Measurements from ENCODE around the gene CENPV.
"Not testable (repeated sequence)": the region's sequence is repeated elsewhere in the genome, so short reads cannot be mapped to it uniquely, and the experiment has no call there.

Gene CENPV

DNA sequence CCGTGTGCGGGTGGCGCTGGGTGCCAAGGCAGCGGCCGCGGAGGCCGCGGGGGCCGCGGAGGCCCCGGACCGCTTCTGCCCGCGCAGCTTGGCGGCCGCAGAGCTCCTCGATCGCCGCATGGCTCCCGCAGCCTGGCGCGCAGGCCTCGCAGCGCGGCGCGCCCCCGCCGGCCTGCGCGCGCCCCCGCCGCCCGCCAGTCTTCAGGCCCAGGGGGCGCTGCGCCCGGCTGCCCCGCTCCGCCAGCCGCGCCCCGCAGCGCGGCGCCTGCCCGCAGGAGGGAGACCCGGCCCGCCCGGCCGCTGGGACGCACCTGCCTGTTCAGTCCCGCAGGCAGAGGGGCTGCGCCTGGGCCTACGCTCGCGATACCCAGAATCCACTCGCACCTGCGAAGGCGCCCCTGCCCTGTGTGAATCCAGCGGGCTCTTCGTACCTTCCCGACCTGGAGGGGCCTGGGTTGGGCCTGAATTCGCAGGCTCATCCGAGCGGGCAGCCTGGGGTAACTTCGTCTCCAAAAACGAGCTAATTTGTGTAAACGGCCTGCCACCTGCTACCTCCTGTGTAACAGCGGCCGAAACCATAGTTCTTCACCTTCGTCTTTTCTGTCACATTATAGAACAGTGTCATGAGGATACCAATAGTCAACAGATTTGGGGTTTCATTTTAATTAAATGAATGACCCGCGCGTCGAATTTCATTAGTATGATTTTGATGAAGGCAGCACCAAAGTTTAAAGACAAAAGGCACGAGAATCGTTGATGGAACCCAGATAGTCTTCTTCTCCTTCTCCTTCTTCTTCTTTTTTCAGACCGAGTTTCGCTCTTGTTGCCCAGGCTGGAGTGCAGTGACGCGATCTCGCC, at the start of gene CENPV:
CENPV (minus strand) TSS at position 153 of the 858 bp plus-strand sequence; CDS start at position 120, 33 bp downstream.
- peak; percentile 59 for DNase-seq

DNA sequence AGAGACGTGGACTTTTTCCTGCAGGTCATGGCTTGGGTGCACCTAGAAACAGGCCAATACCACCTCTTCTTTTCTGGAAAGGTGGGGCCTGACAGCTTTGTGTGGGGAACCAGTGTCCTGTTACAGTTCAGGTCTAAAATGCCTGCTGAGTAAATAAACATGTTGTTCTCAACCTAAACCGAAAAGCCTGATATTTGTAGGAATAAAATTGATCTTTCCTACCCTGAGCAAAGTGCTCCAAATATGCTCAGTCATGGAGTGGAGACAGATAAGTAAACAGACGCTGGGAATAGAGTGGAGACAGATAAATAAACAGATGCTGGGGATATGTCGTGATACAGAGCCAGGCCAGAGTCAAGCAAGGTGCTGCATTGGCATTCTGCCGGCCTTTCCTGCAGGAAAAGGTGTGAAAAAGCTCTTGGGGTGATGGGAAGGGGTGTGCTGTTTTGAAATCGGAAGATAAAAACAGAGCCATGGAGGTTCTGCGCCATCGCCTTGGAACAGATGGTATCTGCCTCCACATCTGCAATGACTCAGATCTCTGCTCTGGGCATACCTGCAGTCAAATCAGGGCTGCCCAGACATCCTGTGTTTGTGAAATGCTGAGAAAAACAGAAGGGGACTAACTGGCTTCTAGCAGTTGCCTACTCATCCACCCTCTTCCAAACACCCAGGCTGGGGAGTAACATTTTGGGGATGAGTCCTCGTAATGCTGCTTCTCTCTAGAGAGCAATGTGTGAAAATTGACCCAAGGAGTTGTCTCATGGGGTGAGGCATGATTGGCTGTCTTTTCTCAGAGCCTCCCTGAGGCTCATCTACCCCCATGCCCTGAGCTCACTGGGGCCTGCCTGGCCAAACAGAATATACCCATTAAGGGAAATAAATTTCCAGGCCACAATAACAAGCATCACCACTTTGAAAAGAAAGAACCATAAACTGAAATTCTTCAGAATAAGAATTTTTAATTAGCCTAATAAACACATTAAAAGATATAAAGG, 45.3 kb upstream of the CENPV start:
- DNase-seq, result no peak

DNA sequence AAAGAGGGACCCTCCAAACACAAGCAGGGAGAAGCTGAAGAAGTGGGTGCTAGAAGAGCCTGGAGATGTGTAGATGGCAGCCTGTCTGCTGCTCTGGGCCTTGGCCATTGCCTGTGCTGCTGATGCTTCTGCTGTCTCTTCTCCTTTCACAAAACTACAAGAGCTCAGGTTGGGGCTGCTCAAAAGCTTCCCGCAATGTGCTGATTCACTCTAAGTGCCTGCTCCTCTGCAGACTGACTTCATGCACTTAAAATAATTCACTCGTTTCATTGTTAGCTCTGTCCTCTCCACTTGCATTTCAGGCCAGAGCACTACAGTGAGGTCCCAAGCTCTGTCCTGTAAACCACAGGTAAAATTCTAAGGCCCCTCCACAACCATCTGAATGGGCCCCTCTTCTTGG, 43.4 kb upstream of the CENPV start:
- not testable (repeated sequence) for DNase-seq

DNA sequence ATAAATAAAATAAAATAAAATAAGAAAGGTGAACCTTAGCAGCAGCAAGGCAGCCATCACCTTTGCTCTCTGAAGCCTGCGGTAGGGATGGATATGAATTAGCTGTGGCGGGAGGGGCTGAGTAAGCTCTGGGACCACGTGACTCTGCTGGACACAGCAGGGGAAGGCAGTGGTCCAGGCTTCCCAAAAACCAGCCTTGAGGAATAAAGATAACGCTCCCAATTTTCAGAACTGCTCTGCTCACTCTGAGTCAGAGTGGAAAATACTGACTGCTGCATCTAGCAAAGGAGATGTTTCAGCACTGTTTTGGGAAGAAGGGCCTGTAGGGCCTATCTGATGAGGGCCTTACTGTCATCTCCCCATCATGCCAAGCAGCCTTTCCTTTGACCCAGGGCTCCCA, 42.6 kb upstream of the CENPV start:
- not testable (repeated sequence) for DNase-seq

DNA sequence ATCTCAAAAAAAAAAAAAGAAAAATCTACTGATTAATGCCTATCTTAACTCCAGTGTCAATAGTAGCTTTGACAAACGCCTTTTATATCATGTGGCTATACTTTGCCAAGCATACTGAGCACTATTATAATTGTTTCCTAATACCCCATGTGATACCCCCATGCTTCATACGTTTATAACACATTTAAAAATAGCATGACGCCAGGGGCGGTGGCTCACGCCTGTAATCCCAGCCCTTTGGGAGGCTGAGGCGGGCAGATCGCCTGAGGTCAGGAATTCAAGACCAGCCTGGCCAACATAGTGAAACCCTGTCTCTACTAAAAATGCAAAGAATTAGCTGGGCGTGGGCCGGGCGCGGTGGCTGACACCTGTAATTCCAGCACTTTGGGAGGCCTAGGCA, 39.2 kb upstream of the CENPV start:
- DNase-seq, result not testable (repeated sequence)

DNA sequence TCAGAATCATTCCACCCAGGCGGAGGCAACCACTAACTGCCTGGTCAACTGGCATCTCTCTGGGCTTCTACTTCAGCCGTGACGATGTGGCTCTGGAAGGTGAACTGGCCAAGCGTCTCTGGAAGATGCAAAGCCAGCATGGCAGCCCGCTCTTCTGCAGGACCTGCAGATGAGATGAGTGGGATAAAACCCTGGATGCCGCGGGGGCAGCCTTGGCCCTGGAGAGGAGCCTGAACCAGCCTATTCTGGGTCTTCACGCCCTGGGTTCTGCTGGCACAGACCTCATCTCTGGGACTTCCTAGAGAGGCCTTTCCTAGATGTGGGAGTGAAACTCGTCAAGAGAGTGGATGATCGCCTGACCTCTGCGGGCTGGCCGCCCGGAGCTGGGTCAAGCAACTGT, 38.2 kb upstream of the CENPV start:
- DNase-seq, result no peak

DNA sequence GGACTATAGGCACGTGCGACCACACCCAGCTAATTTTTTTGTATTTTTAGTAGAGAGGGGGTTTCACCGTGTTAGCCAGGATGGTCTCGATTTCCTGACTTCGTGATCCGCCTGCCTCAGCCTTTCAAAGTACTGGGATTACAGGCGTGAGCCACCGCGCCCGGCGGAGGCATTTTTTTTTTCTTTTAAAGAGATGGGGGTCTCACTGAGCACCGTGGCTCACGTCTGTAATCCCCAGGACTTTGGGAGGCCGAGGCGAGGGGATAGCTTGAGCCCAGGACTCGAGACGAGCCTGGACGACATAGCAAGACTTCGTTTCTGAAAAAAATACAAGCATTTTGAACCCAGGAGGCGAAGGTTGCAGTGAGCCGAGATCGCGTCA, 32.8 kb upstream of the CENPV start:
- not testable (repeated sequence) for DNase-seq

DNA sequence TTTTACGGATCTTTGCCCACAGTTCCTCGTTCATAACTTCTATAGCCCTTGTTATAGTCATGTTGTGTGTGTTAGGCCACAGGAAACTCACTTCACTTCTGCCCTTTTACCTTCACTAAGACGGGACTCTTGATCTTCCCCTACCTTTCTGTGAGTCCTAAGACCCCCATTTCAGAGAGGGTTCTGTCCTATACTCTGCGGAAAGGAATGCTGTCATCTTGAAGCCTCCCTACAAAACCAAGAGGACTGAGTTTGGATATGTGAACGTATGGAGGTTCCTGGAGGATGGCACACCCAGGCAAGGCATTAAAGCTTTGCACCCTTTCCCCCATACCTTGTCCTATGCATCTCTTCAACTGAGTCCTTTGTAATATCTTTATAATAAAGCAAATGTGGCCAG, 31.3 kb upstream of the CENPV start:
- DNase-seq, result no peak

DNA sequence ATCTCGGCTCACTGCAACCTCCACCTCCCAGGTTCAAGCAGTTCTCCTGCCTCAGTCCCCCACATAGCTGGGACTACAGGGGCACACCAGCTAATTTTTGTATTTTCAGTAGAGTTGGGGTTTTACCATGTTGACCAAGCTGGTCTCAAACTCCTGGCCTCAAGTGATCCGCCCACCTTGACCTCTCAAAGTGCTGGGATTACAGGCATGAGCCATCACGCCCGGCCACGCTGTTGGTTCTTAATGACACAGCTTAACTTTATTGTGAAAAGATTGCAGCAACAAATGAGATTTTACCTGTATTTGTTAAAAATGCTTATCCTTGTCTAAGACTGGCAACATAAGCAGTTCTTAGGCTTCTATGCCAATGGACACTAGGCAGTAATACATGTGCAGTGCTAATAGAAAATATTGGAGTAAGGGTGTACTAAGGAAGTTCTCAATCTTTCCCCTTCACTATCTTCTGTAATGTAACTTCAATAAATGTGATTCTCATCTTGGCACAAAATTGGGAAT, 30.6 kb upstream of the CENPV start:
- DNase-seq, result no peak

DNA sequence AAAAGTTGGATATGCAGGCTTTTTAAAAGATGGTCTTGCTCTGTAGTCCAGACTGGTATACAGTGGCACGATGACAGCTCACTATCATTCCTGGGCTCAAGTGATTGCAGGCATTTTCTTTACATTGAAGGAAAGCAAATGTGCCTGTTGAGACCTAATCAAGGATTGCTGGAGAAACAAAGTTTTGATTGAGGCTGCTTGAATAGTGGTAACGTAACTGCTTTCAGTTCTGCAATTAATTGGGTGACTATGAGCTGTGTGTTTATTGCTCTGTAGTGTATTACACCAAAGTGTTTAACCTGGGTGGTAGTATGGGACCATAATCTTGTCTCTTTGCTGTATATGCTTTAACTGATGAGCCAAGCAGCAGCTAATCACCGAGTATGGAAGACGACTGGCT, 29.9 kb upstream of the CENPV start:
- no peak for DNase-seq

DNA sequence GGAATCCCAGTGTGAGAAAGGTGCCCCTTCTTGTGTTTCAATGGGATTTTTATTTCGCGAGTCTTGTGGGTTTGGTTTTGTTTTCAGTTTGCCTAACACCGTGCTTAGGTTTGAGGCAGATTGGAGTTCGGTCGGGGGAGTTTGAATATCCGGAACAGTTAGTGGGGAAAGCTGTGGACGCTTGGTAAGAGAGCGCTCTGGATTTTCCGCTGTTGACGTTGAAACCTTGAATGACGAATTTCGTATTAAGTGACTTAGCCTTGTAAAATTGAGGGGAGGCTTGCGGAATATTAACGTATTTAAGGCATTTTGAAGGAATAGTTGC, 28.2 kb upstream of the CENPV start:
- no peak for DNase-seq

DNA sequence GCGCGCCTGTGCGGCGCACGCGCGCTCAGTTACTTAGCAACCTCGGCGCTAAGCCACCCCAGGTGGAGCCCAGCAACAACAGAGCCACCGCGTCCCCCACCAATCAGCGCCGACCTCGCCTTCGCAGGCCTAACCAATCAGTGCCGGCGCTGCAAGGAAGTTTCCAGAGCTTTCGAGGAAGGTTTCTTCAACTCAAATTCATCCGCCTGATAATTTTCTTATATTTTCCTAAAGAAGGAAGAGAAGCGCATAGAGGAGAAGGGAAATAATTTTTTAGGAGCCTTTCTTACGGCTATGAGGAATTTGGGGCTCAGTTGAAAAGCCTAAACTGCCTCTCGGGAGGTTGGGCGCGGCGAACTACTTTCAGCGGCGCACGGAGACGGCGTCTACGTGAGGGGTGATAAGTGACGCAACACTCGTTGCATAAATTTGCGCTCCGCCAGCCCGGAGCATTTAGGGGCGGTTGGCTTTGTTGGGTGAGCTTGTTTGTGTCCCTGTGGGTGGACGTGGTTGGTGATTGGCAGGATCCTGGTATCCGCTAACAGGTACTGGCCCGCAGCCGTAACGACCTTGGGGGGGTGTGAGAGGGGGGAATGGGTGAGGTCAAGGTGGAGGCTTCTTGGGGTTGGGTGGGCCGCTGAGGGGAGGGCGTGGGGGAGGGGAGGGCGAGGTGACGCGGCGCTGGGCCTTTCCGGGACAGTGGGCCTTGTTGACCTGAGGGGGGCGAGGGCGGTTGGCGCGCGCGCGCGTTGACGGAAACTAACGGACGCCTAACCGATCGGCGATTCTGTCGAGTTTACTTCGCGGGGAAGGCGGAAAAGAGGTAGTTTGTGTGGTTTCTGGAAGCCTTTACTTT, 27.6 kb upstream of the CENPV start, which contains the start of gene UBB:
UBB (plus strand) TSS at position 452 of the 856 bp plus-strand sequence. CDS start 817 bp downstream, outside the sequence.
- DNase-seq, result peak; percentile 97

DNA sequence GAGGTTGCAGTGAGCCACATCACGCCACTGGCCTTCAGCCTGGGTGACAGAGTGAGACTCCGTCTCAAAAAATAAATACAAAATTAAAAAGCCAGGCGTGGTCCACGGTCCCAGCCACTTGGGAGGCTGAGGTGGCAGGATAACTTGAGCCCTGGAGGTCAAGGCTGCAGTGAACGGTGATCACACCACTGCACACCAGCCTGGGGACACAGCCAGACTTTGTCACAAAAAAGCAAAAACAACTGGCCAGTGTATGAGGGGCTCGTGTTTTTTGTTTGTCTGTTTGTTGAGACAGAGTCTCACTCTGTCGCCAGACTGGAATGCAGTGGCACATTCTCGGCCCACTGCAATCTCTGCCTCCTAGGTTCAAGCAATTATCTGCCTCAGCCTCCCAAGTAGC, 26.4 kb upstream of the CENPV start:
- DNase-seq, result no peak

DNA sequence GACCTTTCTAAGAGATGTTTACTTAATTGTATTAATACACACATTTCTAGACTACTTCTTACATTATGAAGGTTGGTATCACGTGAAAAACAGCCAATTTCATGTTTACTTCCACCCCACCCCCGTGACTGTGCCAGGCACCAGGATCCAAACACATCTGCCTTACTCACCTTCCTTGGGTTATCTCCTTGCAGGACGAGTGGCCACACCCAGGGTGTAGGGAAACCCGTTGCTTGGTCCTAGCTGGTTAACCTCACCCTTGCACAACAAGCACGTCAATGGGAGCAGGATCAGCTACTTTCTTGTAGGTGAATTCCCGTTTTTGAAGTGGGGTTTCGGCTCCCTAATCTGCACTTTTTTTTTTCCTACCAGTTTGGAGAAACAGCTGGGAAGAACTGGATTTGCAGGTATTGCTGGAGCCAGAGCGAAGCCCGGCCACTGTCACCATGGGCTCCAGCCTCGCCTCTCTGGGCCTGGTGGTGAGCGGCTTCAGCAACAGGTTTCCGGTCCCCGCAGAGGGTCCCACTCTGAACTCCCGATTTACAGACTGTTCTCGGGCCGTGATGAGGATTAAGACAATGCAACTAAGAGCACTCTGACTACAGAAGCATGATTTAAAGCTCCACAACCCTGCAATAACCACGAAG, 25.5 kb upstream of the CENPV start:
- no peak for DNase-seq

DNA sequence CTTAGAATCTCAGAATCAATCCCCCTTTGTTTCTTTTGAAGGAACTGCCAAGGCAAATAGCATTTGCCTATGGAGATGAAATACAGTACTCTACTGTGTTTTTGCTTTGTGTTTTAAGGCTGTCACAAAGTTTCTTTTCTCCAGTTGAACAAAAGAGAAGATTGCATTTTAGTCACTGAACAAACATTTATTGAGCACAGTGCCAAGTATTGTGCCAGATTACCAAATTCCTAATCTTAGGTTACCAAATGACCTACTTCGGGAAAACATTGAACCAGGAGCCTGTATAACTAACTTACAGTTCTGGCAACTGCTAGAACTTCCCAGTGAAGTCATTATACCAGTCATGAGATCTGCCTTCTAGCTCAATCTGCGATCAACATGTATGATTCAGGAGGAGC, 24.7 kb upstream of the CENPV start:
- no peak for DNase-seq

DNA sequence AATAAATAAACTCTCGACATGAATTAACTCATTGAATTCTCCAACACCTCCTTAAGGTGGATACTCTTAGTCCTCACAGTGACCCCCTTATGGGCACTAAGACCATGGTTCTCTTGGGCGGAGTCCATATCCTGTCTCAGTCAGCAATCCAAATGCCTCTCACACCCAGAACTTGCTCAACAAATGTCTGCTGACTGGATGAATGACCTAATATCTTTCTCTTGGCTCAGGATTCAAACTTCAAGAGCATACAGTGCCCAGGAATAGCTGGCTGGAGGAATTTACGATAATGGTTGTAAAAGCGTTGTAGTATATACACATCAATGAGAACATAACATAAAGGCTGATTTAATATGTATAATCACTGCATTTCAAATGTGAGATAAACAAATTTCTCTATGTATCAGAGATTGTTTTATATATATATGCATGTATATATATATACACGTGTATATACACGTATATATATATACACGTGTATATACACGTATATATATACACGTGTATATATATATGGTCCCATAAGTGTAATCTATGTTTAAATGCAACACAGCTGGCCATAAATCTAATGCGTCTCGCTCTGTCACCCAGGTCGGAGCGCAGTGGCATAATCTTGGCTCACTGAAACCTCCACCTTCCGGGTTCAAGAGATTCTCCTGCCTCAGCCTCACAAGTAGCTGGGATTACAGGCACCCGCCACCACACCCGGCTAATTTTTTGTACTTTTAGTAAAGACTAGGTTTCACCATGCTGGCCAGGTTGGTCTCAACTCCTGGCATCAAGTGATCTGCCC, 21.1 kb upstream of the CENPV start:
- no peak for DNase-seq

DNA sequence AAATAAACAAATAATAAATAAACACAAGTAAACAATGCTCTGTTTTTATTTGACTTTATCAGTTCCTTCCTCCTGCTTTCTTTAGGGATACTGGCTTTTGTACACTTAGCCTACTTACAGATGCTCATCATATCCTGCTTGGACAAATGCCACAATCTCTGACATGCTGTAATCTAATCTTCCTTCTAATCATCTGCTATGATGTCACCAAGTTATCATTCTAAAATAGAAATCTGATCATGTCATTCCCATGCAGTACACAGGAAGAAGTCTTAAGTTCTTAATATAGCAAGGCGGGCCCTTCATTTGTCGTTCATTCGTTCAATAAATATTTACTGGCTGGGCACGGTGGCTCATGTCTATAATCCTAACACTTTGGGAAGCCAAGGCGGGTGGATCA, 18.5 kb upstream of the CENPV start:
- no peak for DNase-seq

DNA sequence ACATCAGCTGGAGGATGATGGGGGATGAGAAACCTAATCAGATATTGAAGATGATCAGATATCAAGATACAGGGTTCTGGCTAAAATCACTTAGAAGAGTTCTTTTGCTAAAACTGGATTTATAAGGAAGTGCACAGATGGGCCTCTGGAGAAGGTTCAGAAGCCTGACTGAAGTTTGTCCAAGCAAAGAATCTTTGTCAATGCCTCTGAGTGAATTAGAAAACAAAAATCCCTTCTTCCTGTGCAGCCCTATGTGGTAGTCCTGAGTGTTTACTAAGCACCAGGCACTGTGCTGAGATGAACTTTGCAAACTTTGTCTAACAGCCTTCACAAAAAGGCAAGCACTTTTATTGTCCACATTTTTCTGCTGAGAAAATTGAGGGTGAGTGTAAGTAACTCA, 11.4 kb upstream of the CENPV start:
- no peak for DNase-seq

DNA sequence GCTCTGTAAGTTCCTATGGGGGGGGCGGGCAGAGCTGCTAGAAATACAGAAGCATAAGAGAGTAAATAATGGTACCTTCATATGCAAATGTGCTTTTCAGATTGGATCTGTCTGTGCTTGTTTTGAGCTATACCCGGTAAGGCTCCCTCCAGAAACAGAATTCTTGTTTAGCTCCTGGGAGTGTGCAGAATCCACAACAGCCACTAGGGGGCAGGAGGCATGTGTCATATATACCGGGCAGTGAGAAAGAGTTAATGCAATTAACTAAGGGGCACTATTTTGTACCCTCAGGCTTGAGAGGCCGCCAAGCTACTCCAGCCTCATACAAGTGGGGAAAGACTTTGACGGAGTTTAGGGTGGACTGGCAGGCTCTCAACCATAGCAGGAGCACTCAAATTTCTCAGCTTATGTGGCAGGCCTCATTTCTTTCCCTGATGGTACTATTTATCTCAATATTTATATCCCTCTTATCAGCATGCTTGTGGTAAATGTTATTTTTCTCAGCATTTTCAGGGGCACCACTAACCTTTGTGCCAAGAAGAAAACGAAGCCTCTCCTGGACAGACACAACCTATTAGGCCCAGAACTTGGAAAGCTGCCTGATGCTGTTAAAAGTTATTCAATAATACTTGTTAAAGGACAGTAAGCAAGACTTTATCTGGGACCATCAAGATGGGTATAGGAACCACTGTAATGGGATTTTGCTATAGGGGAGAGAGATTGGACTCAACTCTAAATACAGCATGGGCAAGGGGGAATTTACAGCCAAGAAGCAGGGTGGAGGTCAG, 10.7 kb upstream of the CENPV start:
- peak; percentile 78 for DNase-seq

DNA sequence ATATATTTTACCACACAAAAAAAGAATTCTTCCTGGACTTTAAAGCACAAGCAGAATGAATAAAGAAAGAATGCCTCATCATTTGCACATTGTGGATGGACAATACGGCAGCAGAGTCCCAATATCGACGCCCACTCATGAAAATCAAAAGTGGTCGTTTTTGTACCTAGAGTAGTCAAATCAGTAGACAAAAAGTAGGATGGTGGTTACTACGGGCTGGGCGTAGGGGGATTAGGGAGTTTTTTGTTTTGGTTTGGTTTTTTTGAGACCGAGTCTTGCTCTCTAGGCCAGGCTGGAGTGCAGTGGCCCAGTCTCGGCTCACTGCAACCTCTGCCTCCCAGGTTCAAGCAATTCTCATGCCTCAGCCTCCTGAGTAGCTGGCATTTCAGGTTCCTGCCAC, 8.6 kb upstream of the CENPV start:
- DNase-seq, result no peak
